HUES6 (cell line): ENCODE measurements around the gene AP3S1.
"Not testable (repeated sequence)": the region's sequence is repeated elsewhere in the genome, so short reads cannot be mapped to it uniquely, and the experiment has no call there.

ENCODE experiments used
- H3K27ac ChIP-seq: 2 replicates; pipeline ENCODE4 v1.7.0; 2013; ENCODE audit warnings: low read depth, mild to moderate bottlenecking, low read length, inconsistent platforms
- H3K27me3 ChIP-seq: 2 replicates; pipeline ENCODE4 v1.6.1; 2013; ENCODE audit warnings: low read length; ENCODE audit not compliant: control insufficient read depth, insufficient read depth
- H3K36me3 ChIP-seq: 2 replicates; pipeline ENCODE4 v1.6.1; 2013; ENCODE audit warnings: low read length; ENCODE audit not compliant: control insufficient read depth, insufficient read depth
- H3K4me1 ChIP-seq: 2 replicates; pipeline ENCODE4 v1.6.1; 2013; ENCODE audit warnings: low read length; ENCODE audit not compliant: control insufficient read depth, insufficient read depth
- H3K4me3 ChIP-seq: 2 replicates; pipeline ENCODE4 v1.5.1; 2013; ENCODE audit warnings: low read depth, low read length
- H3K9ac ChIP-seq: one replicate; pipeline ENCODE4 v1.6.1; 2013; ENCODE audit warnings: mild to moderate bottlenecking, low read length
- H3K9me3 ChIP-seq: 2 replicates; pipeline ENCODE4 v1.6.1; 2013; ENCODE audit warnings: low read depth, low read length; ENCODE audit not compliant: control insufficient read depth, insufficient read depth

AP3S1 gene

GRCh38 chr5:115824983-115825382, 16.8 kb upstream of the AP3S1 start:
- H3K4me3 ChIP-seq, H3K9me3 ChIP-seq, H3K27me3 ChIP-seq, H3K27ac ChIP-seq, H3K9ac ChIP-seq, H3K4me1 ChIP-seq: not testable (repeated sequence)
- H3K36me3 ChIP-seq, result peaks cover 20% of the 10 kb centered on the region

DNA sequence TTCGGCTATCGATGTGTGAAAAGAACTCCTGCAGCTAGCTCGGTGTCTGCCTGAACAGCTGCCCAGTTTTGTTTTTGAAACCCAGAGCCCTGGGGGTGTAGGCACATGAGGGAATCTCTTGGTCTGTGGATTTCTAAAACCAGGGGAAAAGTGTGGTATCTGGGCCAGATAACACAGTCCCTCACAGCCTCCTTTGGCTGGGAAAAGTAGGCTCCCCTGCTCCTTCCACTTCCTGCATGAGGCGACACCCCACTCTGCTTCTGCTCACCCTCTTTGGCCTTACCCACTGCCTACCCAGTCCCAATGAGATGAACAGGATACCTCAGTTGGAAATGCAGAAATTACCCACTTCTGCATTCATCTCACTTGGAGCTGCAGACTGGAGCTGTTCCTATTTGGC, 15.8 kb upstream of the AP3S1 start:
- no peak overlapping the region for H3K4me3 ChIP-seq
- no peaks in the 10 kb centered on the region for H3K4me1 ChIP-seq
- H3K36me3 ChIP-seq, result peaks cover 29% of the 10 kb centered on the region
- H3K27ac ChIP-seq, result no peak overlapping the region
- H3K27me3 ChIP-seq, result no peaks in the 10 kb centered on the region
- H3K9me3 ChIP-seq, result peaks cover 8% of the 10 kb centered on the region; the same call in 1 of the 2 replicates
- no peak overlapping the region for H3K9ac ChIP-seq

- no peak overlapping the region for H3K9ac ChIP-seq
- peaks cover 59% of the 10 kb centered on the region for H3K36me3 ChIP-seq
- H3K27me3 ChIP-seq, result no peaks in the 10 kb centered on the region
- no peak overlapping the region for H3K4me3 ChIP-seq
- H3K4me1 ChIP-seq, result no peaks in the 10 kb centered on the region; the same call in 1 of the 2 replicates
- H3K9me3 ChIP-seq, result 0 out of 2 replicates have a peak, but pooled peaks cover 5% of the 10 kb centered on the region
- no peak overlapping the region for H3K27ac ChIP-seq
These were observed 11.8 kb upstream of the AP3S1 start for GRCh38 chr5:115829913-115830312.

- H3K4me3 ChIP-seq, result no peak overlapping the region
- H3K27me3 ChIP-seq, result no peaks in the 10 kb centered on the region
- no peaks in the 10 kb centered on the region; the same call in 1 of the 2 replicates for H3K4me1 ChIP-seq
- no peak overlapping the region for H3K9ac ChIP-seq
- no peak overlapping the region for H3K27ac ChIP-seq
- H3K9me3 ChIP-seq, result no peaks in the 10 kb centered on the region
- H3K36me3 ChIP-seq, result peaks cover 73% of the 10 kb centered on the region
These were observed 10.5 kb upstream of the AP3S1 start for GRCh38 chr5:115831163-115831768.

DNA sequence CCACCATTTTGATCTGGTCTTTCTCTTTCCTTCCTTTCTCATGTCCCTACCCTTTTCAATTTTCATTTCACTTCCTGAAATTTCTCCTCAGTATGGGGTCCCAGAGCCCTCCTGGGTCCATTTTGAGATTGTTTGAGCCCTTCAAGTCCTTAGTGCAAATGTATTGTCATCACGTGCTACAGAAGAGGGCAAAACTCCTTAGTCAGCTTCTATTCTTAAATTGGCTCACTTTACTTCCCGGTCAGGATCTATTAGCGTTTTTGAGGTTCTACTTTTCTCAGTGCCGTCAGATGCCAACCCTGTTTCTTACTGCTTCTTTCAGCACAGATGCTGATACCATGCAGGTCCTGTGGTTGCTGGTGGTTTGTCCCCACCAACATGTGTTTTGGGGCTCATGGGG, 6.3 kb upstream of the AP3S1 start:
- peaks cover 8% of the 10 kb centered on the region; the same call in 1 of the 2 replicates for H3K4me1 ChIP-seq
- H3K36me3 ChIP-seq, result peaks cover 69% of the 10 kb centered on the region
- H3K9ac ChIP-seq, result no peak overlapping the region
- H3K4me3 ChIP-seq, result no peak overlapping the region
- H3K9me3 ChIP-seq, result no peaks in the 10 kb centered on the region
- H3K27ac ChIP-seq, result no peak overlapping the region
- no peaks in the 10 kb centered on the region for H3K27me3 ChIP-seq

DNA sequence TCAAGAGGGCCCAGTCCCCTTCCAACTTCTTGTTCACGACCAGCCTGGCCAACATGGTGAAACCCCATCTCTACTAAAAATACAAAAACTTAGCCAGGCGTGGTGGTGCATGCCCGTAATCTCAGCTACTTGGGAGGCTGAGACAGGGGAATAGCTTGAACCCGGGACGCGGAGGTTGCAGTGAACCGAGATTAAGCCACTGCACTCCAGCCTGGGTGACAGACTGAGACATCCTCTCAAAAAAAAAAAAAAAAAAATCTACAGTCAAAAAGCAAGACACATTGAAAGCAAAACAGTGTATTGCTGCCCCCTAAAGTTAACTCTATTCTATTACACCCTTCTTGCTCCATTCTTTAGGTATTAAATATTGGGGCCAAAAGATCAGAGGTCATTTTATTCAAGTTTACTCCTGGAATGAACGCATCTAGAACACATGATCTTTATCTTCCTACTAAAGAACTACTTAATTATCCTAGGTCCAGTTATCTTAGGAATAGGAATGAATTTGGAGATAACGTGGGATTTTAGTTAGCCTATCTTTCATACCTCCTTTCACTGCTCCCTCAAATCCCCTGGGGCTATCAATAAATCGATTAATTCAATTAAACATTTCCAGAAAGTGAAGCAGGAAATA, 2.7 kb upstream of the AP3S1 start:
- peak overlapping the region; percentile 80 for H3K4me3 ChIP-seq
- H3K27me3 ChIP-seq, result peaks cover 9% of the 10 kb centered on the region; the same call in 1 of the 2 replicates
- peaks cover 13% of the 10 kb centered on the region for H3K4me1 ChIP-seq
- H3K9me3 ChIP-seq, result no peaks in the 10 kb centered on the region
- H3K9ac ChIP-seq, result no peak overlapping the region
- peaks cover 43% of the 10 kb centered on the region for H3K36me3 ChIP-seq
- H3K27ac ChIP-seq, result no peak overlapping the region

GRCh38 chr5:115840873-115841272, 862 bp upstream of the AP3S1 start:
- Histone ChIP-seq H3K4me3 (peak overlapping the region; percentile 80), H3K27ac (peak overlapping the region; percentile 45; the same call in 1 of the 2 replicates), H3K9me3 (no peaks in the 10 kb centered on the region), H3K9ac (peak overlapping the region; percentile 85), H3K27me3 (peaks cover 9% of the 10 kb centered on the region; the same call in 1 of the 2 replicates), H3K36me3 (peaks cover 24% of the 10 kb centered on the region), H3K4me1 (peaks cover 19% of the 10 kb centered on the region)

DNA sequence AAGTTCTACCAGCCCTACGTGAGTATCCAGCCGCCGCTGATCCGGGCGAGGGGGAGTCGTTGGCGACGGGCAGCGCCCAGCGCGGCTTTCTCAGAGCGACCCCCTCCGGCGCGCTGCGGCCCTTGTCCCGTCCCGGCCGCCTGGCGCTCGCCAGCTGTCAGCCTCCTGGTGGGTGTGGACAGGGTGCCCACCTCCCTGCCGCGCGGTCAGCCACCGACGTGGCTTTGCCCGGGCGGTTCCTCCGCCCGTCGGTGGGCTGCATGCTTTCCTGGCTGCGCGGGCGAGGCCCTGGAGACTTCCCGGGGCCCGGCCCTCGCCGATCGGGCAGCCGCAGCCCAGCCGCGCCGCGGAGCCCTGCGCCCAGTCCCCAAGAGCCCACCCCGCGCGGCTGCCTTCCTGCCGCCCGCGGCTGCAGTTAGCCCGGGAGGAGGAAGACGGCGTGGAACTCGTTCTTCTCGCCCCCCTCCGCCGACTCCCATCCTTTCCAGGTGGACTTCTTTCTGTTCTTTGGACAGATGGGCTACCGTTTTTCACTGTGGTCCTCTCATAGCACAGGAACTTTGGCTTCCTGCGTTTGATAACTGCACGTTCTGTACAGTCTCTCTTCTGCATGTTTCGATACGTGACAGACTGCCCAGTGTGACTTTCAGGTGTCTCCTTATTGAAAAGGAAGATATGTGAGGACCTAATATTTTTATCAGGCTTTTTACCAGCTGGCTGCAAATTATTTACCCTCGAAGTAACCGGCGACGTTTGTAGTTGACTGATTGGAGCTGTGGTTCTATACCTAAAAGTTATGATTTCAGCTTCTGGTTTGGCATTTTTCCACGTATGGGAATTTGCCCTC, 577 bp downstream of the AP3S1 start:
- peaks cover 10% of the 10 kb centered on the region; the same call in 1 of the 2 replicates for H3K36me3 ChIP-seq
- H3K27me3 ChIP-seq, result peaks cover 9% of the 10 kb centered on the region; the same call in 1 of the 2 replicates
- H3K9ac ChIP-seq, result peak overlapping the region; percentile 83
- H3K27ac ChIP-seq, result no peak overlapping the region
- H3K9me3 ChIP-seq, result no peaks in the 10 kb centered on the region
- H3K4me3 ChIP-seq, result peak overlapping the region; percentile 80
- peaks cover 19% of the 10 kb centered on the region for H3K4me1 ChIP-seq

- Histone ChIP-seq H3K4me3 (peak overlapping the region; percentile 80), H3K27ac (no peak overlapping the region), H3K9me3 (no peaks in the 10 kb centered on the region), H3K27me3 (peaks cover 9% of the 10 kb centered on the region; the same call in 1 of the 2 replicates), H3K4me1 (peaks cover 19% of the 10 kb centered on the region), H3K9ac (no peak overlapping the region), H3K36me3 (0 out of 2 replicates have a peak, but pooled peaks cover 4% of the 10 kb centered on the region)
These were observed 1.2 kb downstream of the AP3S1 start for GRCh38 chr5:115842952-115843351.

GRCh38 chr5:115843444-115844130, 1.9 kb downstream of the AP3S1 start:
- Histone ChIP-seq H3K4me1 (peaks cover 19% of the 10 kb centered on the region), H3K27me3 (peaks cover 9% of the 10 kb centered on the region; the same call in 1 of the 2 replicates), H3K9me3 (no peaks in the 10 kb centered on the region), H3K9ac (no peak overlapping the region), H3K4me3 (peak overlapping the region; percentile 80; the same call in 1 of the 2 replicates), H3K36me3 (no peaks in the 10 kb centered on the region), H3K27ac (no peak overlapping the region)
